ENCODE data around the gene AKR1B15. TPM values are rescaled to one million over a fixed set of nuclear protein-coding genes. Genes with fewer than 3 reads are reported as not detected.

Gene AKR1B15
- total RNA-seq, 1 donor from 2014 or later: not detected

GRCh38 chr7:134574322-134574721 lies 25.4 kb downstream of the AKR1B15 start:
- no peaks in the 10 kb centered on the region for H3K9me3 Mint-ChIP-seq
- H3K27ac Mint-ChIP-seq: no peak overlapping the region
- H3K4me3 Mint-ChIP-seq (ENCODE audit: low read depth): no peak overlapping the region
- H3K36me3 Mint-ChIP-seq (ENCODE audit: low read depth): no peaks in the 10 kb centered on the region
- no peak for DNase-seq (ENCODE audit: low spot score)
- peaks cover 15% of the 10 kb centered on the region for H3K27me3 Mint-ChIP-seq (ENCODE audit: low read depth)
- intact Hi-C loops (cut with micrococcal nuclease): no loop called here
- H3K4me1 Mint-ChIP-seq (ENCODE audit: low read depth): peaks cover 2% of the 10 kb centered on the region

- Mint-ChIP-seq H3K4me3 (ENCODE audit: low read depth) (no peak overlapping the region), H3K4me1 (ENCODE audit: low read depth) (peaks cover 2% of the 10 kb centered on the region), H3K36me3 (ENCODE audit: low read depth) (no peaks in the 10 kb centered on the region), H3K27me3 (ENCODE audit: low read depth) (peaks cover 12% of the 10 kb centered on the region), H3K27ac (no peak overlapping the region), H3K9me3 (no peaks in the 10 kb centered on the region)
- intact Hi-C loops (cut with micrococcal nuclease): no loop called here
- no peak for DNase-seq (ENCODE audit: low spot score)
Observed at GRCh38 chr7:134584290-134584689, 35.4 kb downstream of the AKR1B15 start.

GRCh38 chr7:134585897-134586296 lies 37.0 kb downstream of the AKR1B15 start:
- DNase-seq (ENCODE audit: low spot score): no peak
- Mint-ChIP-seq H3K9me3 (no peaks in the 10 kb centered on the region), H3K4me1 (ENCODE audit: low read depth) (no peaks in the 10 kb centered on the region), H3K27ac (no peak overlapping the region), H3K36me3 (ENCODE audit: low read depth) (no peaks in the 10 kb centered on the region), H3K4me3 (ENCODE audit: low read depth) (no peak overlapping the region), H3K27me3 (ENCODE audit: low read depth) (peaks cover 7% of the 10 kb centered on the region)
- intact Hi-C loops (cut with micrococcal nuclease): no loop called here

GRCh38 chr7:134587750-134588149 lies 38.8 kb downstream of the AKR1B15 start:
- intact Hi-C loops (cut with micrococcal nuclease): no loop called here
- H3K27ac Mint-ChIP-seq: no peak overlapping the region
- H3K4me1 Mint-ChIP-seq (ENCODE audit: low read depth): no peaks in the 10 kb centered on the region
- H3K4me3 Mint-ChIP-seq (ENCODE audit: low read depth): no peak overlapping the region
- no peaks in the 10 kb centered on the region for H3K36me3 Mint-ChIP-seq (ENCODE audit: low read depth)
- DNase-seq (ENCODE audit: low spot score): no peak
- H3K9me3 Mint-ChIP-seq: peaks cover 8% of the 10 kb centered on the region
- peaks cover 5% of the 10 kb centered on the region for H3K27me3 Mint-ChIP-seq (ENCODE audit: low read depth)

- Mint-ChIP-seq H3K4me1 (ENCODE audit: low read depth) (no peaks in the 10 kb centered on the region), H3K9me3 (peaks cover 8% of the 10 kb centered on the region), H3K36me3 (ENCODE audit: low read depth) (no peaks in the 10 kb centered on the region), H3K27ac (no peak overlapping the region), H3K27me3 (ENCODE audit: low read depth) (no peaks in the 10 kb centered on the region), H3K4me3 (ENCODE audit: low read depth) (no peak overlapping the region)
- DNase-seq (ENCODE audit: low spot score): no peak
- intact Hi-C loops (cut with micrococcal nuclease): no loop called here
Observed at GRCh38 chr7:134589491-134589941, 40.6 kb downstream of the AKR1B15 start.

GRCh38 chr7:134593530-134594392 lies 44.9 kb downstream of the AKR1B15 start:
- Mint-ChIP-seq H3K4me3 (ENCODE audit: low read depth) (no peak overlapping the region), H3K9me3 (peaks cover 11% of the 10 kb centered on the region), H3K4me1 (ENCODE audit: low read depth) (no peaks in the 10 kb centered on the region), H3K27ac (no peak overlapping the region), H3K36me3 (ENCODE audit: low read depth) (no peaks in the 10 kb centered on the region), H3K27me3 (ENCODE audit: low read depth) (peaks cover 4% of the 10 kb centered on the region)
- DNase-seq (ENCODE audit: low spot score): no peak
- intact Hi-C loops (cut with micrococcal nuclease): no loop called here

- Mint-ChIP-seq H3K9me3 (peaks cover 16% of the 10 kb centered on the region), H3K27me3 (ENCODE audit: low read depth) (peaks cover 8% of the 10 kb centered on the region)
- intact Hi-C loops (cut with micrococcal nuclease): no loop called here
Observed at GRCh38 chr7:134594877-134595276, 46.0 kb downstream of the AKR1B15 start.

GRCh38 chr7:134599371-134599770 lies 50.5 kb downstream of the AKR1B15 start:
- Mint-ChIP-seq H3K27ac (no peak overlapping the region), H3K27me3 (ENCODE audit: low read depth) (peaks cover 14% of the 10 kb centered on the region), H3K4me3 (ENCODE audit: low read depth) (no peak overlapping the region), H3K9me3 (peaks cover 8% of the 10 kb centered on the region), H3K4me1 (ENCODE audit: low read depth) (no peaks in the 10 kb centered on the region), H3K36me3 (ENCODE audit: low read depth) (no peaks in the 10 kb centered on the region)
- intact Hi-C loops (cut with micrococcal nuclease): no loop called here
- DNase-seq (ENCODE audit: low spot score): no peak

More at GRCh38 chr7:134594877-134595276, 46.0 kb downstream of the AKR1B15 start:
- Mint-ChIP-seq H3K4me3 (ENCODE audit: low read depth) (no peak overlapping the region), H3K27ac (no peak overlapping the region), H3K4me1 (ENCODE audit: low read depth) (no peaks in the 10 kb centered on the region), H3K36me3 (ENCODE audit: low read depth) (no peaks in the 10 kb centered on the region)
- no peak for DNase-seq (ENCODE audit: low spot score)

GRCh38 chr7:134601459-134601858 lies 52.5 kb downstream of the AKR1B15 start:
- DNase-seq (ENCODE audit: low spot score): no peak
- Mint-ChIP-seq H3K27ac (no peak overlapping the region), H3K4me1 (ENCODE audit: low read depth) (peaks cover 2% of the 10 kb centered on the region), H3K36me3 (ENCODE audit: low read depth) (no peaks in the 10 kb centered on the region), H3K27me3 (ENCODE audit: low read depth) (peaks cover 19% of the 10 kb centered on the region), H3K9me3 (peaks cover 8% of the 10 kb centered on the region), H3K4me3 (ENCODE audit: low read depth) (no peak overlapping the region)
- intact Hi-C loops (cut with micrococcal nuclease): no loop called here

GRCh38 chr7:134602881-134603451 lies 54.1 kb downstream of the AKR1B15 start:
- H3K4me1 Mint-ChIP-seq (ENCODE audit: low read depth): peaks cover 4% of the 10 kb centered on the region
- peaks cover 8% of the 10 kb centered on the region for H3K9me3 Mint-ChIP-seq

GRCh38 chr7:134605978-134606923 lies 57.3 kb downstream of the AKR1B15 start:
- H3K27ac Mint-ChIP-seq: no peak overlapping the region
- peak; percentile 40 for DNase-seq (ENCODE audit: low spot score)
- peaks cover 37% of the 10 kb centered on the region for H3K27me3 Mint-ChIP-seq (ENCODE audit: low read depth)
- H3K9me3 Mint-ChIP-seq: no peaks in the 10 kb centered on the region
- H3K36me3 Mint-ChIP-seq (ENCODE audit: low read depth): no peaks in the 10 kb centered on the region
- H3K4me3 Mint-ChIP-seq (ENCODE audit: low read depth): peak overlapping the region; percentile 58
- intact Hi-C loops (cut with micrococcal nuclease): loop anchor here (1.0 to 5.0 kb wide), 3 partner anchors 59 to 174 kb away; partner anchors contain the start of gene AKR1B15
- peaks cover 4% of the 10 kb centered on the region for H3K4me1 Mint-ChIP-seq (ENCODE audit: low read depth)

More at GRCh38 chr7:134602881-134603451, 54.1 kb downstream of the AKR1B15 start:
- Mint-ChIP-seq H3K36me3 (ENCODE audit: low read depth) (no peaks in the 10 kb centered on the region), H3K27me3 (ENCODE audit: low read depth) (peaks cover 32% of the 10 kb centered on the region), H3K27ac (no peak overlapping the region), H3K4me3 (ENCODE audit: low read depth) (no peak overlapping the region)
- intact Hi-C loops (cut with micrococcal nuclease): no loop called here
- DNase-seq (ENCODE audit: low spot score): no peak

GRCh38 chr7:134611611-134612151 lies 62.8 kb downstream of the AKR1B15 start:
- Mint-ChIP-seq H3K9me3 (no peaks in the 10 kb centered on the region), H3K27me3 (ENCODE audit: low read depth) (peaks cover 34% of the 10 kb centered on the region), H3K4me3 (ENCODE audit: low read depth) (no peak overlapping the region), H3K4me1 (ENCODE audit: low read depth) (peaks cover 14% of the 10 kb centered on the region), H3K27ac (no peak overlapping the region), H3K36me3 (ENCODE audit: low read depth) (no peaks in the 10 kb centered on the region)
- intact Hi-C loops (cut with micrococcal nuclease): no loop called here
- DNase-seq (ENCODE audit: low spot score): no peak
